ENCODE data around the gene LRBA. TPM values are rescaled to one million over a fixed set of nuclear protein-coding genes. Genes with fewer than 3 reads are reported as not detected.

The LRBA gene
- total and polyA plus RNA-seq, 2 of the 4 experiments (the other 2 are of a cell fraction), result 10.2 to 51.6 TPM

GRCh38 chr4:150699599-150699998 lies 315.5 kb downstream of the LRBA start:
- ChIA-PET CTCF (interaction anchor here (0.8 kb wide), 1 partner anchor 59 kb away, joined by 3 read pairs; no protein-coding TSS in a partner anchor), POLR2A (ENCODE audit: unreplicated experiment) (no interaction called here)
- ATAC-seq (ENCODE audit: low read depth), result no peak
- Histone ChIP-seq H2BK5ac (ENCODE audit: low read depth, low read length, poor library complexity, severe bottlenecking) (no peak overlapping the region), H2AFZ (replicated peaks; ENCODE audit: low read length, poor library complexity) (no peak overlapping the region), H3K4ac (ENCODE audit: low read depth, low read length) (no peak overlapping the region), H3K18ac (ENCODE audit: low read depth, low read length) (no peak overlapping the region), H3K4me3 (ENCODE audit: insufficient read depth, low read depth, low read length) (no peak overlapping the region), H3K27me3 (ENCODE audit: control insufficient read depth, insufficient read depth, low read length) (no peaks in the 10 kb centered on the region), H3K4me2 (ENCODE audit: low read depth, low read length) (no peak overlapping the region), H4K8ac (ENCODE audit: low read depth in 2 of 2, low read length in 2 of 2) (no peak overlapping the region), H3K14ac (replicated peaks; ENCODE audit: low read depth, low read length) (no peak overlapping the region), H2BK15ac (ENCODE audit: low read depth, low read length) (no peak overlapping the region), H4K91ac (ENCODE audit: insufficient read depth, low read depth, low read length) (no peak overlapping the region), H2BK20ac (ENCODE audit: low read depth, low read length) (no peak overlapping the region), H2BK120ac (ENCODE audit: low read depth, low read length) (no peak overlapping the region), H3K36me3 (ENCODE audit: control insufficient read depth, insufficient read depth, low read length) (no peaks in the 10 kb centered on the region), H4K5ac (ENCODE audit: low read depth, low read length) (no peak overlapping the region), H3K9me3 (ENCODE audit: control insufficient read depth, insufficient read depth, low read length) (no peaks in the 10 kb centered on the region), H3K23ac (ENCODE audit: low read depth, low read length) (no peak overlapping the region), H4K20me1 (ENCODE audit: insufficient read depth, low read length) (no peaks in the 10 kb centered on the region), H3K9ac (ENCODE audit: low read depth, low read length) (no peak overlapping the region), H3K56ac (ENCODE audit: extremely low read depth, insufficient read depth, low read length) (no peak overlapping the region), H3K9me1 (ENCODE audit: insufficient read depth, low read length) (0 out of 2 replicates have a peak, but pooled peaks cover 2% of the 10 kb centered on the region), H3K27ac (ENCODE audit: insufficient read depth, low read length) (no peak overlapping the region), H2AK9ac (replicated peaks; ENCODE audit: low read depth, low read length, poor library complexity) (no peak overlapping the region), H3K4me1 (ENCODE audit: control insufficient read depth, insufficient read depth, low read length) (no peaks in the 10 kb centered on the region), H2AK5ac (ENCODE audit: low read depth, low read length) (no peak overlapping the region), H3K79me1 (ENCODE audit: low read depth in 1 of 2, low read length in 2 of 2) (no peaks in the 10 kb centered on the region)
- in situ Hi-C loops (cut with MboI; ENCODE audit: low sequenced_read_pairs) (no loop called here), dilution Hi-C loops (cut with HindIII; ENCODE audit: low sequenced_read_pairs, unreplicated experiment) (no loop called here), intact Hi-C loops (cut with micrococcal nuclease) (no loop called here)
- no peak for TF ChIP-seq BHLHE40 (IDR thresholded peaks at IDR 0.05; ENCODE audit: low read depth, low read length)
- no peak for TF ChIP-seq MAFK (IDR thresholded peaks at IDR 0.05; ENCODE audit: low read depth, low read length)
- TF ChIP-seq RFX5 (IDR thresholded peaks at IDR 0.05; ENCODE audit: low read depth, low read length), result no peak
- TF ChIP-seq RCOR1 (IDR thresholded peaks at IDR 0.05; ENCODE audit: insufficient replicate concordance, low read length), result no peak
- TF ChIP-seq CHD1 (IDR thresholded peaks at IDR 0.05; ENCODE audit: low read depth, low read length), result no peak
- no peak for TF ChIP-seq ELK1 (IDR thresholded peaks at IDR 0.05; ENCODE audit: borderline replicate concordance, low read depth, low read length)
- no peak for TF ChIP-seq NFE2L2 (IDR thresholded peaks at IDR 0.05; ENCODE audit: low read depth, low read length)
- TF ChIP-seq CTCF (conservative IDR thresholded peaks at IDR 0.05; ENCODE audit: low read depth, low read length), result no peak
- TF ChIP-seq USF2 (IDR thresholded peaks at IDR 0.05; ENCODE audit: low read depth, low read length), result no peak
- no peak for TF ChIP-seq MAZ (IDR thresholded peaks at IDR 0.05; ENCODE audit: borderline replicate concordance, low read depth, low read length)
- no peak for TF ChIP-seq MXI1 (IDR thresholded peaks at IDR 0.05; ENCODE audit: borderline replicate concordance, low read depth, low read length)
- no peak for TF ChIP-seq SMC3 (IDR thresholded peaks at IDR 0.05; ENCODE audit: low read depth, low read length)
- no peak for TF ChIP-seq FOS (IDR thresholded peaks at IDR 0.05; ENCODE audit: low read depth, low read length)
- no peak for TF ChIP-seq POLR2A (IDR thresholded peaks at IDR 0.05; ENCODE audit: low read depth, low read length)
- peak; percentile 15 for DNase-seq
- BruUV-seq (replicated peaks), result no TSS peak
